ENCODE results near the gene SMC1B.
"Not testable (repeated sequence)": the region's sequence is repeated elsewhere in the genome, so short reads cannot be mapped to it uniquely, and the experiment has no call there.

SMC1B gene

GRCh38 chr22:45413368-45414211, at the start of gene SMC1B, which contains the start of gene RIBC2:
SMC1B (minus strand) TSS chr22:45413599; CDS start chr22:45413567, 32 bp downstream.
RIBC2 (plus strand) TSS chr22:45413693; CDS start chr22:45413887, 194 bp downstream.
- DNase-seq, result peak; percentile 82 to 90

- no peak for DNase-seq
Observed at GRCh38 chr22:45462034-45462655, 48.7 kb upstream of the SMC1B start.

GRCh38 chr22:45460288-45461109, 47.1 kb upstream of the SMC1B start:
- DNase-seq, result no peak

GRCh38 chr22:45459235-45459634, 45.8 kb upstream of the SMC1B start:
- no peak for DNase-seq

- DNase-seq, result no peak
Observed at GRCh38 chr22:45458532-45458931, 45.1 kb upstream of the SMC1B start.

GRCh38 chr22:45456811-45457210, 43.4 kb upstream of the SMC1B start:
- DNase-seq, result no peak

GRCh38 chr22:45455621-45456020, 42.2 kb upstream of the SMC1B start:
- DNase-seq, result no peak

- DNase-seq, result no peak
Observed at GRCh38 chr22:45455212-45455611, 41.8 kb upstream of the SMC1B start.

- DNase-seq, result no peak
Observed at GRCh38 chr22:45454275-45454674, 40.9 kb upstream of the SMC1B start.

GRCh38 chr22:45453764-45454163, 40.4 kb upstream of the SMC1B start:
- DNase-seq, result no peak

- DNase-seq, result no peak
Observed at GRCh38 chr22:45452565-45453379, 39.4 kb upstream of the SMC1B start.

GRCh38 chr22:45451972-45452371, 38.6 kb upstream of the SMC1B start:
- DNase-seq, result no peak

GRCh38 chr22:45450921-45451651, 37.7 kb upstream of the SMC1B start:
- DNase-seq, result no peak

- no peak for DNase-seq
Observed at GRCh38 chr22:45450101-45450785, 36.8 kb upstream of the SMC1B start.

GRCh38 chr22:45449442-45449841, 36.0 kb upstream of the SMC1B start:
- not testable (repeated sequence) for DNase-seq

GRCh38 chr22:45448431-45448830, 35.0 kb upstream of the SMC1B start:
- DNase-seq, result no peak

GRCh38 chr22:45447596-45447995, 34.2 kb upstream of the SMC1B start:
- not testable (repeated sequence) for DNase-seq

GRCh38 chr22:45446216-45446615, 32.8 kb upstream of the SMC1B start:
- DNase-seq, result no peak

GRCh38 chr22:45445031-45445710, 31.8 kb upstream of the SMC1B start:
- no peak for DNase-seq

- DNase-seq, result no peak
Observed at GRCh38 chr22:45444168-45444567, 30.8 kb upstream of the SMC1B start.
